HepG2 (cell line): Measurements from ENCODE around the gene ADAMTS16. TPM values are rescaled to one million over a fixed set of nuclear protein-coding genes. Genes with fewer than 3 reads are reported as not detected.

Experiments
- ATAC-seq: fragments of 200-7000 bp; cut with Tn5 transposase; 3 replicates; pipeline ENCODE4 v1.9.1; 2020; ENCODE audit warnings: mild to moderate bottlenecking, moderate library complexity
- BruUV-seq: library from RNA; stranded (reverse); fragments of 400-500 nt; replicated peaks from 2 replicates; lab custom pipeline; 2021; lab: Mats Ljungman, UMichigan
- CTCF ChIA-PET: fragments of 300-600 bp; formaldehyde crosslinking; extraction: SDS; loops from one replicate; lab custom pipeline; 2021; ENCODE audit warnings: low total read pairs, inconsistent platforms, low intra/inter-chr PET ratio; lab: Yijun Ruan, JAX
- POLR2A ChIA-PET: fragments of 350-600 bp; sonication (Branson Sonifier 250); formaldehyde crosslinking; loops from one replicate; lab custom pipeline; 2020; ENCODE audit warnings: antibody characterized with exemption, inconsistent platforms; lab: Yijun Ruan, JAX
- DNase-seq: peaks from one replicate; pipeline ENCODE4 v3.0.0-alpha.2; 2015; ENCODE audit warnings: low spot score
- FAIRE-seq: peaks from 3 replicates; lab custom pipeline; 2011; peaks lifted over from hg19 to GRCh38; lab: Jason Lieb, UNC
- H2AFZ ChIP-seq: one replicate; pipeline ENCODE4 v1.6.1; 2011; ENCODE audit warnings: low read length, inconsistent platforms
- H3K27ac ChIP-seq: fragments of 300-600 bp; 3 replicates; pipeline ENCODE4 v1.8.0; 2011; ENCODE audit warnings: mixed run types, mild to moderate bottlenecking, mixed read lengths, low read length, inconsistent platforms; ENCODE audit not compliant: insufficient read depth; ENCODE audit errors: extremely low read length
- H3K27me3 ChIP-seq, 2 experiments: fragments of 200-600 bp in 1 of 2; 2 replicates in 1 of 2; 3 replicates in 1 of 2; pipeline versions ENCODE4 v1.6.0 to v1.8.0; 2011; ENCODE audit warnings: low read length in 2 of 2, mild to moderate bottlenecking in 2 of 2, moderate library complexity in 2 of 2, inconsistent platforms in 1 of 2; ENCODE audit not compliant: insufficient read depth in 2 of 2, control insufficient read depth in 1 of 2
- H3K36me3 ChIP-seq, 2 experiments: fragments of 200-600 bp in 1 of 2; replicated peaks in 1 of 2; 2 replicates in 1 of 2; 3 replicates in 1 of 2; pipeline versions ENCODE4 v1.5.1 to v1.8.0; 2011; ENCODE audit warnings: low read length in 2 of 2, inconsistent platforms in 1 of 2; ENCODE audit not compliant: insufficient read depth in 2 of 2, control insufficient read depth in 1 of 2
- H3K4me1 ChIP-seq: 2 replicates; pipeline ENCODE4 v1.5.1; 2012; ENCODE audit warnings: low read length, inconsistent platforms; ENCODE audit not compliant: insufficient read depth
- H3K4me2 ChIP-seq: 2 replicates; pipeline ENCODE4 v1.6.0; 2011; ENCODE audit warnings: low read depth, low read length, inconsistent platforms
- H3K4me3 ChIP-seq, 3 experiments: fragments of 200-600 bp in 1 of 3; sonication (generic), shearing (Covaris generic) in 1 of 3; replicated peaks in 1 of 3; 2 replicates each; pipeline ENCODE4 v1.5.1; 2011 to 2016; ENCODE audit warnings: low read length in 3 of 3, inconsistent platforms in 2 of 3, low read depth in 2 of 3, mild to moderate bottlenecking in 2 of 3, control low read depth in 1 of 3, mixed read lengths in 1 of 3; ENCODE audit not compliant: insufficient read depth in 1 of 3
- H3K79me2 ChIP-seq: one replicate; pipeline ENCODE4 v1.6.1; 2011; ENCODE audit warnings: low read length, inconsistent platforms; ENCODE audit not compliant: insufficient read depth
- H3K9ac ChIP-seq: 2 replicates; pipeline ENCODE4 v1.6.0; 2011; ENCODE audit warnings: mild to moderate bottlenecking, low read depth, low read length, inconsistent platforms; ENCODE audit not compliant: insufficient read depth
- H3K9me3 ChIP-seq: 2 replicates; pipeline ENCODE4 v1.5.1; 2012; ENCODE audit warnings: mild to moderate bottlenecking, low read length
- H4K20me1 ChIP-seq: 2 replicates; pipeline ENCODE4 v1.6.0; 2011; ENCODE audit warnings: inconsistent platforms, mild to moderate bottlenecking, low read length, moderate library complexity; ENCODE audit not compliant: insufficient read depth
- ADNP ChIP-seq: sonication (generic); formaldehyde crosslinking; IDR thresholded peaks from 2 replicates; pipeline ENCODE4 v1.4.0; 2020; ENCODE audit warnings: missing genetic modification reagents
- CBX2 ChIP-seq, 2 experiments: fragments of 200-600 bp in 1 of 2; sonication (generic); formaldehyde crosslinking in 1 of 2; IDR thresholded peaks; 2 replicates each; pipeline versions ENCODE4 v1.7.0 to v1.8.1; 2018 to 2022; ENCODE audit warnings: low read depth in 2 of 2, low read length in 1 of 2, mild to moderate bottlenecking in 1 of 2, missing genetic modification reagents in 1 of 2
- GTF3A ChIP-seq: sonication (generic); formaldehyde crosslinking; conservative IDR thresholded peaks from 2 replicates; pipeline ENCODE4 v1.4.0; 2020; ENCODE audit warnings: mild to moderate bottlenecking, missing genetic modification reagents
- MTF1 ChIP-seq: sonication (generic); formaldehyde crosslinking; IDR thresholded peaks from 2 replicates; pipeline ENCODE4 v1.5.0; 2020; ENCODE audit warnings: missing genetic modification reagents
- REST ChIP-seq, 2 experiments: IDR thresholded peaks; 2 replicates each; pipeline ENCODE4 v1.6.1; 2011 to 2012; ENCODE audit warnings: low read length in 2 of 2, borderline replicate concordance in 1 of 2, low read depth in 1 of 2, mild to moderate bottlenecking in 1 of 2, moderate library complexity in 1 of 2
- STAT5B ChIP-seq: sonication (generic); formaldehyde crosslinking; IDR thresholded peaks from 2 replicates; pipeline ENCODE4 v1.4.0; 2020; ENCODE audit warnings: missing genetic modification reagents
- TGIF2 ChIP-seq: IDR thresholded peaks from 2 replicates; pipeline ENCODE4 v1.6.1; 2016; ENCODE audit warnings: control low read depth, missing compliant biosample characterization
- ZNF343 ChIP-seq: sonication (generic); formaldehyde crosslinking; IDR thresholded peaks from 2 replicates; pipeline ENCODE4 v1.4.0; 2020; ENCODE audit warnings: mild to moderate bottlenecking, missing genetic modification reagents
- ZNF549 ChIP-seq: sonication (generic); formaldehyde crosslinking; IDR thresholded peaks from 2 replicates; pipeline ENCODE4 v1.5.0; 2020; ENCODE audit warnings: missing genetic modification reagents
- WGBS: methylation state at CpG from one replicate; pipeline ENCODE4 v1.1.6; 2017; ENCODE audit warnings: low lambda C conversion rate; 5-methylcytosine and 5-hydroxymethylcytosine counted together
- in situ Hi-C: cut with HindIII; loops from 2 replicates; pipeline ENCODE4 v1.10.0; 2017; ENCODE audit warnings: low pct_unique_long_range_greater_than_20kb; ENCODE audit not compliant: extremely low pct_ligation_motif_present
- intact Hi-C: fragments of 100-400 bp; cut with micrococcal nuclease; formaldehyde crosslinking; loops from one replicate; pipeline ENCODE4 v1.10.0; 2022; ENCODE audit not compliant: unreplicated experiment
- polyA plus RNA-seq, 8 experiments: library from polyadenylated mRNA; depleted of rRNA in 3 of 8; stranded (reverse) in 7 of 8; unstranded in 1 of 8; fragments of >200 nt; fragmentation: Illumina TruSeq in 4 of 8; extraction: Trizol in 4 of 8; gene quantifications; 2 replicates each; pipeline versions ENCODE4 v1.2.1 to v1.2.3, GENCODE V29; 2011 to 2016; ENCODE audit warnings: low read depth in 4 of 8, missing spikeins in 1 of 8, mixed read lengths in 1 of 8; ENCODE audit not compliant: insufficient read depth in 1 of 8
- total RNA-seq, 5 experiments: library from RNA; depleted of rRNA; stranded (reverse); fragments of >200 nt; fragmentation: Illumina TruSeq; extraction: Trizol; gene quantifications; 2 replicates each; pipeline ENCODE4 v1.2.3, GENCODE V29; 2016; ENCODE audit warnings: low read depth in 1 of 5
- TF ChIP-seq, protein P1 (sequence below): sonication (generic); formaldehyde crosslinking; IDR thresholded peaks from 2 replicates; pipeline ENCODE4 v1.4.0; 2020; ENCODE audit warnings: missing genetic modification reagents, mild to moderate bottlenecking, borderline replicate concordance

The ADAMTS16 gene
- total and polyA plus RNA-seq, 2 of the 13 experiments (the other 11 are each of a cell fraction or from before 2014, with no cell fraction given): 0.02 to 0.03 TPM

DNA sequence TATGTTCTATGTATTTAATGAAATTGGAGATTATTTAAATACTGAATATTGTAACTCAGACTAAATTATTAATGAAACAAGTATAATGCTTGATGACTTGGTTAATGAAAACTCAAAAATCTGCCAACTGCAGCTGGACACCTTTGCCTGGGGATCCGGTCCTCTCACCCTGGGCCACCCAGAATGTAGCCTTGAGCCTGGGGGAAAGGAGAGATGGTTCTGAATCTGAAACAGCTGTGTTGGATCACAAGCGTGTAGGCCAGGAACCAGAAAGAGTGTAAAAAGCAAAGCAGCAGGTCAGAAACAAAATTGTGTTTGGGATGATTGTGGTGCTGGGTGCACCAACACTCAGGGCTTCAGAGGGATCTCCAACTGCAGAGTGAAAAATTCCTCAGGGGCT, 38.5 kb downstream of the ADAMTS16 start:
- H3K9me3 ChIP-seq: no peaks in the 10 kb centered on the region
- WGBS: 65% methylated on average over 2 of the region's 2 CpGs
- H2AFZ ChIP-seq: no peak overlapping the region
- no peak for TF ChIP-seq ADNP (CRISPR knock-in tag)
- no peaks in the 10 kb centered on the region; a peak in 1 of 5 replicates for H3K27me3 ChIP-seq
- no peak overlapping the region for H3K9ac ChIP-seq
- ATAC-seq (no peak), DNase-seq (no peak), FAIRE-seq (no peak)
- H3K4me2 ChIP-seq: no peak overlapping the region
- H3K27ac ChIP-seq: no peak overlapping the region
- no TSS peak for BruUV-seq
- ChIA-PET POLR2A (no interaction called here), CTCF (no interaction called here)
- no peaks in the 10 kb centered on the region for H4K20me1 ChIP-seq
- in situ Hi-C loops (no loop called here), intact Hi-C loops (no loop called here)
- no peaks in the 10 kb centered on the region for H3K36me3 ChIP-seq
- peaks cover 10% of the 10 kb centered on the region for H3K4me1 ChIP-seq
- H3K4me3 ChIP-seq: no peak overlapping the region
- H3K79me2 ChIP-seq: no peaks in the 10 kb centered on the region

DNA sequence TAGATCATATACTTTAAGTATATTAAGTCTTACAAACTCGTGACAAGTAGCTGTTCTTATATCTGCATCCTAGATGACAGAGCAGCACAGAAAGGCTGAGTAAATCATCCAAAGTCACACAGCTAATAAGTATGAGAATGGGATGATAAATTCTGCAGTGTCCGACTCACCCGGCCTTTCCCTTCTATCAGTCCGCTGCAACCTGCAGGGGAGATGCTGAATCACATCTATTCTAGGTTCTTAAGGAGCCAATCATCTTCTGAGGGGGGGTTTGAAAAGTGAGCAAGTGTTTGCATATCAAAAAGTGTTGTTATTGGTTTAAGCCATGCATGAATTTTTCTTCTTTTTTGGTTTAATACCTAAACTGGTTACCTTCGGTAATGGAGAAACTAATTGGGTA, 38.9 kb downstream of the ADAMTS16 start:
- no peaks in the 10 kb centered on the region for H3K79me2 ChIP-seq
- no TSS peak for BruUV-seq
- H3K9ac ChIP-seq: no peak overlapping the region
- intact Hi-C loops: no loop called here
- no peak overlapping the region for H3K27ac ChIP-seq
- ChIA-PET POLR2A (no interaction called here), CTCF (no interaction called here)
- no peak for DNase-seq
- no peaks in the 10 kb centered on the region for H3K9me3 ChIP-seq
- WGBS: 90% methylated on average over 5 of the region's 5 CpGs
- no peak overlapping the region for H3K4me2 ChIP-seq
- no peaks in the 10 kb centered on the region for H4K20me1 ChIP-seq
- in situ Hi-C loops: no loop called here
- no peaks in the 10 kb centered on the region; a peak in 1 of 5 replicates for H3K27me3 ChIP-seq
- no peaks in the 10 kb centered on the region for H3K36me3 ChIP-seq
- H2AFZ ChIP-seq: no peak overlapping the region
- no peak overlapping the region for H3K4me3 ChIP-seq
- peaks cover 10% of the 10 kb centered on the region for H3K4me1 ChIP-seq
- ATAC-seq: no peak
- FAIRE-seq: no peak
- TF ChIP-seq MTF1 (CRISPR knock-in tag) (no peak), CBX2 (IDR thresholded peaks at IDR 0.05; ENCODE audit: low read depth, low read length) (no peak), CBX2 (CRISPR knock-in tag; IDR thresholded peaks at IDR 0.05; ENCODE audit: low read depth) (no peak), ZNF549 (CRISPR knock-in tag) (no peak), GTF3A (CRISPR knock-in tag) (no peak), TGIF2 (no peak), STAT5B (no peak), REST (IDR thresholded peaks at IDR 0.05; ENCODE audit: borderline replicate concordance in 1 of 2, low read depth in 1 of 2, low read length in 2 of 2) (no peak), ZNF343 (CRISPR knock-in tag) (no peak)
- TF ChIP-seq, protein P1, sequence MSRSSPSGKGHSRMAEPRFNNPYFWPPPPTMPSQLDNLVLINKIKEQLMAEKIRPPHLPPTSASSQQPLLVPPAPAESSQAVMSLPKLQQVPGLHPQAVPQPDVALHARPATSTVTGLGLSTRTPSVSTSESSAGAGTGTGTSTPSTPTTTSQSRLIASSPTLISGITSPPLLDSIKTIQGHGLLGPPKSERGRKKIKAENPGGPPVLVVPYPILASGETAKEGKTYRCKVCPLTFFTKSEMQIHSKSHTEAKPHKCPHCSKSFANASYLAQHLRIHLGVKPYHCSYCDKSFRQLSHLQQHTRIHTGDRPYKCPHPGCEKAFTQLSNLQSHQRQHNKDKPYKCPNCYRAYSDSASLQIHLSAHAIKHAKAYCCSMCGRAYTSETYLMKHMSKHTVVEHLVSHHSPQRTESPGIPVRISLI (CRISPR knock-in tag): no peak
